HG03097 (cell line): ENCODE results near the gene ULK4.
"Not testable (repeated sequence)": the region's sequence is repeated elsewhere in the genome, so short reads cannot be mapped to it uniquely, and the experiment has no call there.

Experiments used
- ATAC-seq: cut with Tn5 transposase; IDR thresholded peaks from one replicate; pipeline ENCODE4 v1.9.1; 2021; ENCODE audit not compliant: unreplicated experiment, low FRiP score

ULK4 gene

GRCh38 chr3:41457176-41457575, 504.7 kb downstream of the ULK4 start:
- ATAC-seq = no peak

DNA sequence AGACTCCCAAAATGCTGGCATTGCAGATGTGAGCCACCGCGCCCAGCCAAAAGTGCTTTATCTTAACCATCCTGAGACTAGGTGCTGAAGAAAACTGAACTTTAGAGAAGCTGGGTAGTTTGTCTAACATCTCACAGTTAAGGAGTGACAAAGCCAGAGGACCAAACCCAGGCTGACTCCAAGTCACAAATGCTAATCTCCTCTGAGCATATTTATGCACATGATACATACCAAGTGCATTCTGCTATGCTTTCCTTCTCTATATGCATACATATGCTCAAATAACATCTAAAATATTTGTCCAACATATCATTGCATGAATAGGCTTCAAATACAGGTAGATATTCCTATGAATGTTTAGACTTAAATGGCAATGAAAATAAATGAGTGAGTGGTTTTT, 505.7 kb downstream of the ULK4 start:
- no peak for ATAC-seq

- ATAC-seq = not testable (repeated sequence)
These were observed 508.3 kb downstream of the ULK4 start for GRCh38 chr3:41453618-41454017.

DNA sequence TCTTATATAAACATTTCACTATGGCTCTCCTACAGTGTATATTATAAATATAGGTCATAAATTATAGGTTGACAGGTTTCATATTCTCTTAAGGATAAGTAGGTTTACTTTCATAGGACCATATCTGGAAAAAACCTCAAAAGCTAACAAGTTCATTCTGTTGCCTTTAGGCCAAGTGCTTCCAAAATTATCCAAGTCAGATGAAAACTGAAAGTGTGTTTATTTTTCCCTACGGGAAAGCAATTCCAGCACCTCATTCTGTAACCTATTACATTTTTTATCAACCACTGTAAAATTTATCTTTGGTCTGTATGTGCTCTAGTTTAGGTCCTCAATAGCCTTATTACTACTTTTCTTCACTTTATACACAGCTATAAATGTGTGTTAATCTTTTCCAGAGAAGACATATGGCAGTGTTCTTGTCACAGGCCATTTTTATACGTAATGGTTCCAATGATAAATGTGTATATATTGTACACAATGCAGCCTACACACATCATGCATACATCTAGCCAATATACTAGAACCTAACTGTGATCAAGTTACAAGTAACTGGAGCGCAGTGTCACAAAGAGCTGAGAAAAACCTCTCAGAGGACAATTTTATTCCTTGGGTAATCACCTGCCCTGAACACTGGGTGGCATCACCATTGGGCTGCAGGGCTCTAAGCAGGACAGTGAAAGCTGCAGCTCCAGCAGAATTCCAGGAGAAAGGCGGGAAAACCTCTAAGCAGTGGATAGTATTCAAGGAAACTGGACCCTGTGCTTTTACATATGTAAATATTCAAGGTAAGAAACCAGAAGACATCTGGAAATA, 511.3 kb downstream of the ULK4 start:
- ATAC-seq = no peak

DNA sequence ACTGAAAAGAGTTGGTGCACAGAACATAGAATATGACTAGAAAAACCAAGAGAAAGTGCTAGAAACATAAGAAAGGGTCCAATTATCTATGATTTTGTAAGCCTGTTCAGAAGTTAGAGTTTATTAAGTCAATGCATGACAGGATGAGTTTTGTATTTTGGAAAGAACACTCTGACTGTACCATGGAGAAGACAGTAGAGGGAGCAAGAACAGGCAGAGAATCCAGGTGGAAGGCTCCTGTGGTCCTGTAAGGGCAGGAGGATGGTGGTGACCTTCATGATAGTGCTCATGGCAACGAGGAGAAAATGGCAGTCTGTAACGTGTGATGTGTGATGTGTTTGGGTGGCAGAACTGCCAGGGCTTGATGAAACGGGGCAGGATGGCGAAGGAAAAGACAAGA, 513.5 kb downstream of the ULK4 start:
- ATAC-seq = no peak

- ATAC-seq = no peak
These were observed 514.2 kb downstream of the ULK4 start for GRCh38 chr3:41447701-41448100.

GRCh38 chr3:41446316-41446715, 515.6 kb downstream of the ULK4 start:
- ATAC-seq = not testable (repeated sequence)

GRCh38 chr3:41441568-41441967, 520.3 kb downstream of the ULK4 start:
- no peak for ATAC-seq

- no peak for ATAC-seq
These were observed 520.8 kb downstream of the ULK4 start for GRCh38 chr3:41441139-41441538.

- ATAC-seq = no peak
These were observed 524.9 kb downstream of the ULK4 start for GRCh38 chr3:41436983-41437382.

- ATAC-seq = no peak
These were observed 527.1 kb downstream of the ULK4 start for GRCh38 chr3:41434781-41435180.

DNA sequence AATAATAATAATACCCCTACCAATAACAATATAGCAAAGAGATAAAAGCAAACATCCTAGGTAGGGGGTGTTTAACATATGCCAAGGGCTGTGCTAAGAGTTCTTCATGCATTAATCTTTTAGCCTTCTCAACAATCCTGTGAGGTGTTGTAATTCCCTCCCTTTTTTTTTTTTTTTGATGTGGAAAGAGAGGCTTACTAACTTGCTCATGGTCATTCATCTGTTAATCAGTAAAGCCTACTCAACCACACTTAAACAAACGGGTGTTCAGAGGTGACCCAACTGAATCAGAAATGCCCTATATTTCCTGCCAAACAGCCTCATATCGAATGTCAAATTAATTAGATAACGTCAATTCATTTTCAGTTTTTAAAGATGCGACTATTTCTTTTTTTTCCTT, 530.5 kb downstream of the ULK4 start:
- ATAC-seq = no peak

DNA sequence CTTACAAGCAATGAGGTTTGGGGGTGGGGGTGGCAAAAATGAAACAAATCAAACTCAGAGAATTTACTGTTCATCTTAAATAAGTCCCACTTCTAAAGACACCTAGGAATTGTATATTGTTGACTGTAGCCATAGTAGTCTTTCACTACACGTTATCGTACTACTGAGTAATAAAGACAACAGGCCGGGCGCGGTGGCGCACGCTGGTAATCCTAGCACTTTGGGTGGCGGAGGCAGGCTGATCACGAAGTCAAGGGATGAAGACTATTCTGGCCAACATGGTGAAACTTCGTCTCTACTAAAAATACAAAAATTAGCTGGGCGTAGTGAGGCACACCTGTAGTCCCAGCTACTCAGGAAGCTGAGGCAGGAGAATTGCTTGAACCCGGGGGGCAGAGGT, 531.0 kb downstream of the ULK4 start:
- no peak for ATAC-seq

DNA sequence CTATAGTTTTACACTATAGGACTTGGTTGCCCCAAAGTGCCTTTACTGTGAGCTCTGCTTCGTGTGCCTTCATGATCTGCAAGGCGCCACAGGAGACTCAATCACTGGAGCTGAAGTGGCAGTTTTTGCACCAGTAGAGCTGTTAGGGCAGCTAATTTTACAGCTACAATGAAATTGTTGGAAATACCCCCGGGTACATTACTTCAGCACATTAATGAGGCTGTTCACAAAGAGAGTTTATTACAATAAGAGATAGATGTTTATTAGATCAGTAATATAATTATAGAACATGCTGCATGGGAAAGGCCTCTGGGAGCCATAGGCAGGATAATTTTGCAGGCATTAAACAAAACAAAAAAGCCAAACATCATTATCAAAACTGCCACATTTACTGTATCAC, 531.5 kb downstream of the ULK4 start:
- ATAC-seq = no peak

DNA sequence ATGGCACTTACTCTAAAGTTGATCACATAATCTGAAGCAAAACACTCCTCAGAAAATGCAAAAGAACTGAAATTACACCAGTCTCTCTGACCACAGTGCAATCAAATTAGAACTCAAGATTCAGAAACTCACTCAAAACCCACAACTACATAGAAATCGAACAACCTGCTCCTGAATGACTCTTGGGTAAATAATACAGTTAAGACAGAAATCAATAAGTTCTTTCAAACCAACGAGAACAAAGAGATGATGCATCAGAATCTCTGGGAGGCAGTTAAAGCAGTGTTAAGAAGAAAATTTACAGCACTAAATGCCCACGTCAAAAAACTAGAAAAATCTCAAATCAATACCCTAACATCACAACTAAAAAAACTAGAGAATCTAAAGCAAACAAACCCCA, 535.4 kb downstream of the ULK4 start:
- no peak for ATAC-seq

DNA sequence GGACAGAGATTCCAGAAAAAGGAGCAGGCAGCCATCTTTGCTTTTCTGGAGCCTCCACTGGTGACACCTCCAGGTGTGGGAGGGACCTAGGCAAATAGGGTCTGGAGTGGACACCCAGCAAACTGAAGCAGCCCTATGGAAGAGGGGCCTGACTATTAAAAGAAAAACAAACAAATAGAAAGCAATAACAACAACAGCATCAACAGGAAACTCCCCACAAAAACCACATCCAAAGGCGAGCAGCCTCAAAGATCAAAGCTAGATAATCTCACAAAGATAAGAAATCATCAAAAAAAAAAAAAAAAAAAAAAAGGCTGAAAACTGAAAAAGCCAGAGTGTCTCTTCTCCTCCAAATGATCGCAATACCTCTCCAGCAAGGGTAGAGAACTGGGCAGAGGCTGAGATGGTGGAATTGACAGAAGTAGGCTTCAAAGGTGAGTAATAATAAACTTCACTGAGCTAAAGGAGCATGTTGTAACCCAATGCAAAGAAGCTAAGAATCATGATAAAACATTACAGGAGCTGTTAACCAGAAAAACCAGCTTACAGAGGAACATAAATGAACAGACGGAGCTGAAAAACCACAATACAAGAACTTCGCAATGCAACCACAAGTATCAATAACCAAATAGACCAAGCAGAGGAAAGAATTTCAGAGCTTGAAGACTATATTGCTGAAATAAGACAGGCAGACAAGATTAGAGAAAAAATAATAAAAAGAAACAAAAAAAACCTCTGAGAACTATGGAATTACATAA, 537.2 kb downstream of the ULK4 start:
- ATAC-seq = no peak

GRCh38 chr3:41419809-41420208, 542.1 kb downstream of the ULK4 start:
- no peak for ATAC-seq

- no peak for ATAC-seq
These were observed 542.8 kb downstream of the ULK4 start for GRCh38 chr3:41418961-41419691.

- ATAC-seq = no peak
These were observed 544.3 kb downstream of the ULK4 start for GRCh38 chr3:41417574-41417973.

GRCh38 chr3:41411065-41411464, 550.8 kb downstream of the ULK4 start:
- ATAC-seq = no peak

DNA sequence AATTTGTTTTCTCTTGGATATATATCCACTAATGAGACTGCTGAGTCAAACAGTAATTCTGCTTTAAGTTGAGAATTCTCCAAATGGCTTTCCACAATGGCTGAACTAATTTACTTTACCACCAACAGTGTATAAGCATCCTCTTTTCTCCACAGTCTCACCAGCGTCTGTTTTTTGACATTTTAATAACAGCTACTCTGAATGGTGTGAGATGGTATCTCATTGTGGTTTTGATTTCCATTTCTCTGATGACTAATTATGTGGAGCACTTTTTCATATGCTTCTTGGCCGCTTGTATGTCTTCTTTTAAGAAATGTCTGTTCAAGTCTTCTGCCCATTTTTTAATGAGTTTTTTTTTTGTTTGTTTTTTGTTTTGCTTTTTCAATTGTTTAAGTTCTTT, 556.4 kb downstream of the ULK4 start:
- ATAC-seq = no peak
